Erythroblast (primary cell): ENCODE measurements around the gene LRP1-AS.

ENCODE experiments used
- GATA1 ChIP-seq: IDR thresholded peaks from 2 replicates; pipeline ENCODE4 v1.6.1; 2011; ENCODE audit warnings: low read depth, mild to moderate bottlenecking, control low read depth, low read length, moderate library complexity
- POLR2A ChIP-seq: IDR thresholded peaks from 2 replicates; pipeline ENCODE4 v1.6.1; 2011; ENCODE audit warnings: mild to moderate bottlenecking, low read length

DNA sequence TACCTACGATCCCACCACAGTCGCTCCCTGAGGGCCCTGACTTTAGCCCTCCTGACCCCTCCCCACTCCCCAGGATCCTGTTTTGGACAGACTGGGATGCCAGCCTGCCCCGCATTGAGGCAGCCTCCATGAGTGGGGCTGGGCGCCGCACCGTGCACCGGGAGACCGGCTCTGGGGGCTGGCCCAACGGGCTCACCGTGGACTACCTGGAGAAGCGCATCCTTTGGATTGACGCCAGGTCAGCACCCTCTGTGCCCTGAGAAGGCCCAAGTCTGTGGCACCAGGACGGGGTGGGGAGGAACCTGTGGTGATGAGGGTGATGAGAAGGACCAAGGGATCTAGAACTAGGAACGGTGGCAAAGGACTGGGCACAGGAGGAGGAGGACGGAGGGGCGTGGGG, 29.9 kb upstream of the LRP1-AS start:
- TF ChIP-seq POLR2A (no peak), GATA1 (no peak)
